Panc1 (cell line): ENCODE data around the gene CCDC171. TPM values are rescaled to one million over a fixed set of nuclear protein-coding genes. Genes with fewer than 3 reads are reported as not detected.

Source experiments
- ATAC-seq: fragments of 200-7000 bp; cut with Tn5 transposase; 2 replicates; pipeline ENCODE4 v1.9.1; 2020; ENCODE audit warnings: mild to moderate bottlenecking, moderate library complexity
- BruUV-seq: library from RNA; stranded (reverse); fragments of 400-500 nt; replicated peaks from 2 replicates; lab custom pipeline; 2021; lab: Mats Ljungman, UMichigan
- CTCF ChIA-PET: fragments of 300-600 bp; sonication (Branson Sonifier 250); formaldehyde crosslinking; loops from one replicate; lab custom pipeline; 2022; ENCODE audit warnings: antibody characterized with exemption; lab: Charles Lee
- POLR2A ChIA-PET: fragments of 300-600 bp; sonication (Branson Sonifier 250); formaldehyde crosslinking; loops from one replicate; lab custom pipeline; 2022; ENCODE audit warnings: antibody characterized with exemption; lab: Charles Lee
- DNase-seq: peaks from one replicate; pipeline ENCODE4 v3.0.0-alpha.2; 2010; ENCODE audit warnings: low read depth, low spot score
- H3K27ac ChIP-seq: 2 replicates; pipeline ENCODE4 v1.5.1; 2011; ENCODE audit warnings: mild to moderate bottlenecking, low read length, inconsistent platforms
- H3K27me3 ChIP-seq: fragments of 200-500 bp; sonication (Bioruptor generic); 2 replicates; pipeline ENCODE4 v1.6.0; 2014; ENCODE audit warnings: low read length, inconsistent platforms; ENCODE audit not compliant: control insufficient read depth, insufficient read depth
- H3K36me3 ChIP-seq: fragments of 200-500 bp; sonication (Bioruptor generic); 2 replicates; pipeline ENCODE4 v1.5.1; 2014; ENCODE audit warnings: inconsistent platforms, mild to moderate bottlenecking, low read length, moderate library complexity; ENCODE audit not compliant: control insufficient read depth, insufficient read depth
- H3K4me1 ChIP-seq: 2 replicates; pipeline ENCODE4 v1.5.1; 2011; ENCODE audit warnings: inconsistent platforms, mild to moderate bottlenecking, low read length, moderate library complexity; ENCODE audit not compliant: control insufficient read depth, insufficient read depth
- H3K4me3 ChIP-seq, 2 experiments: 2 replicates each; pipeline ENCODE4 v1.5.1; 2011 to 2012; ENCODE audit warnings: low read depth in 2 of 2, low read length in 2 of 2, mild to moderate bottlenecking in 2 of 2, inconsistent platforms in 1 of 2, moderate library complexity in 1 of 2
- H3K9me3 ChIP-seq: fragments of 200-500 bp; sonication (Bioruptor generic); 2 replicates; pipeline ENCODE4 v1.5.1; 2014; ENCODE audit warnings: low read depth, mild to moderate bottlenecking, inconsistent platforms, low read length, moderate library complexity; ENCODE audit not compliant: control insufficient read depth, insufficient read depth
- CTCF ChIP-seq: fragments of 450-650 bp; IDR thresholded peaks from 2 replicates; pipeline ENCODE4 v1.5.1; 2017; ENCODE audit warnings: mild to moderate bottlenecking
- POLR2AphosphoS5 ChIP-seq: IDR thresholded peaks from 2 replicates; pipeline ENCODE4 v1.6.1; 2012; ENCODE audit warnings: mild to moderate bottlenecking, low read depth, low read length, moderate library complexity
- REST ChIP-seq, 2 experiments: IDR thresholded peaks; 2 replicates each; pipeline ENCODE4 v1.6.1; 2011 to 2012; ENCODE audit warnings: low read depth in 2 of 2, control low read depth in 1 of 2, low read length in 1 of 2, mild to moderate bottlenecking in 1 of 2, moderate library complexity in 1 of 2; ENCODE audit not compliant: insufficient read depth in 1 of 2
- SIN3A ChIP-seq: IDR thresholded peaks from 2 replicates; pipeline ENCODE4 v1.6.1; 2012; ENCODE audit warnings: low read depth, mild to moderate bottlenecking, low read length, moderate library complexity, borderline replicate concordance; ENCODE audit not compliant: insufficient read depth
- TCF7L2 ChIP-seq: IDR thresholded peaks from 2 replicates; pipeline ENCODE4 v1.6.1; 2011; ENCODE audit warnings: mild to moderate bottlenecking, low read depth, low read length, inconsistent platforms
- in situ Hi-C: cut with HindIII; loops from 2 replicates; pipeline ENCODE4 v1.10.0; 2016; ENCODE audit warnings: low sequenced_read_pairs, low pct_unique_long_range_greater_than_20kb
- intact Hi-C: fragments of 100-400 bp; cut with micrococcal nuclease; formaldehyde crosslinking; loops from one replicate; pipeline ENCODE4 v1.10.0; 2022; ENCODE audit not compliant: unreplicated experiment
- total RNA-seq: library from RNA; stranded (reverse); gene quantifications from one replicate; pipeline ENCODE4 v1.2.1, GENCODE V29; 2021; ENCODE audit not compliant: unreplicated experiment

The CCDC171 gene
- total RNA-seq, 1 experiment from 2014 or later = 1.5 TPM

GRCh38 chr9:15942831-15943424 is 390.1 kb downstream of the CCDC171 start:
- ChIA-PET CTCF (no interaction called here), POLR2A (no interaction called here)
- no peaks in the 10 kb centered on the region for H3K4me1 ChIP-seq
- intact Hi-C loops = no loop called here
- TF ChIP-seq TCF7L2 (no peak), CTCF (no peak), SIN3A (no peak), POLR2AphosphoS5 (no peak), REST (IDR thresholded peaks at IDR 0.05; ENCODE audit: insufficient read depth in 1 of 2, low read depth in 2 of 2, low read length in 1 of 2) (no peak)
- no TSS peak for BruUV-seq
- no peak for DNase-seq
- H3K27me3 ChIP-seq = no peaks in the 10 kb centered on the region
- in situ Hi-C loops = no loop called here
- ATAC-seq = no peak
- H3K27ac ChIP-seq = no peak overlapping the region
- no peaks in the 10 kb centered on the region for H3K36me3 ChIP-seq
- no peak overlapping the region for H3K4me3 ChIP-seq
- H3K9me3 ChIP-seq = no peaks in the 10 kb centered on the region

- Histone ChIP-seq H3K4me1 (no peaks in the 10 kb centered on the region), H3K27me3 (no peaks in the 10 kb centered on the region), H3K36me3 (no peaks in the 10 kb centered on the region), H3K4me3 (no peak overlapping the region), H3K27ac (no peak overlapping the region), H3K9me3 (no peaks in the 10 kb centered on the region)
- CTCF ChIA-PET = no interaction called here
- DNase-seq = no peak
- intact Hi-C loops (no loop called here), in situ Hi-C loops (no loop called here)
- BruUV-seq = no TSS peak
- POLR2A ChIA-PET = no interaction called here
- TF ChIP-seq CTCF (no peak), TCF7L2 (no peak), SIN3A (no peak), POLR2AphosphoS5 (no peak), REST (IDR thresholded peaks at IDR 0.05; ENCODE audit: insufficient read depth in 1 of 2, low read depth in 2 of 2, low read length in 1 of 2) (no peak)
- no peak for ATAC-seq
These were observed 391.5 kb downstream of the CCDC171 start for GRCh38 chr9:15944341-15944740.
